Skeletal muscle satellite cell (primary cell): ENCODE data around the gene CPNE1.

Experiments used
- H3K27me3 ChIP-seq: 2 replicates; pipeline ENCODE4 v1.7.0; 2013; ENCODE audit warnings: low read length; ENCODE audit not compliant: control insufficient read depth, insufficient read depth
- H3K36me3 ChIP-seq: 2 replicates; pipeline ENCODE4 v1.7.0; 2013; ENCODE audit warnings: mild to moderate bottlenecking, control low read depth, low read length; ENCODE audit not compliant: insufficient read depth
- H3K4me1 ChIP-seq: 2 replicates; pipeline ENCODE4 v1.7.0; 2013; ENCODE audit warnings: low read length; ENCODE audit not compliant: control insufficient read depth, insufficient read depth
- H3K4me2 ChIP-seq: 2 replicates; pipeline ENCODE4 v1.7.0; 2013; ENCODE audit warnings: mild to moderate bottlenecking, low read length
- H3K4me3 ChIP-seq: 2 replicates; pipeline ENCODE4 v1.7.0; 2013; ENCODE audit warnings: low read length
- H3K9ac ChIP-seq: 2 replicates; pipeline ENCODE4 v1.7.0; 2013; ENCODE audit warnings: mild to moderate bottlenecking, low read depth, low read length, moderate library complexity
- H3K9me3 ChIP-seq: replicated peaks from 2 replicates; pipeline ENCODE4 v1.7.0; 2013; ENCODE audit warnings: mild to moderate bottlenecking, control low read depth, low read length

CPNE1 gene

DNA sequence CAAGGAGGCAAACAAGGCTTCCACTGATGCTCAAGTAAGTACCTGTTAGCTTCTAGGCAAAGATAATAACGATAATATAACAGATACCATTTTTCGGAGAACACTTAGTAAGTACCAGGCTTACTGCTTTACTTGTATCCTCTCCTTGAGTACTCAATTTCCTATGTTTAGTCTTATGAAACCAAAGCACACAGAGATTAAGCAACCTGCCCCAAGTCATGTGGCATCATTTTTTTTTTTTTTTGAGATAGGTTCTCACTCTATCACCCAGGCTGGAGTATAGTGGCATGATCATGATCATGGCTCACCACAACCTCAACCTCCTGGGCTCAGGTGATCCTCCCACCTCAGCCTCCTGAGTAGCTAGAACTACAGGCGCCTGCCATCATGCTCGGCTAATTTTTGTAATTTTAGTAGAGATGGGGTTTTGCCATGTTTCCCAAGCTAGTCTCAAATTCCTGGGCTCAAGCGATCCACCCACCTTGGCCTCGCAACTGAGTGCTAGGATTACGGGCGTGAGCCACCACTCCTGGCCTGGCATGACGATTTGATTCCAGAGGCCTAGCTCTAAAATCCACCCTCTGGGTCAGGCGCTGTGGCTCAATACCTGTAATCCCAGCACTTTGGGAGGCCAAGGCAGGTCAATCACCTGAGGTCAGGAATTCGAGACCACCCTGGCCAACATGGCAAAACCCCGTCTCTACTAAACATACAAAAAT, 35.1 kb downstream of the CPNE1 start:
- Histone ChIP-seq H3K4me1 (no peaks in the 10 kb centered on the region), H3K4me2 (no peak overlapping the region), H3K9ac (no peak overlapping the region), H3K36me3 (peaks cover 63% of the 10 kb centered on the region), H3K27me3 (no peaks in the 10 kb centered on the region), H3K9me3 (no peaks in the 10 kb centered on the region), H3K4me3 (no peak overlapping the region)

DNA sequence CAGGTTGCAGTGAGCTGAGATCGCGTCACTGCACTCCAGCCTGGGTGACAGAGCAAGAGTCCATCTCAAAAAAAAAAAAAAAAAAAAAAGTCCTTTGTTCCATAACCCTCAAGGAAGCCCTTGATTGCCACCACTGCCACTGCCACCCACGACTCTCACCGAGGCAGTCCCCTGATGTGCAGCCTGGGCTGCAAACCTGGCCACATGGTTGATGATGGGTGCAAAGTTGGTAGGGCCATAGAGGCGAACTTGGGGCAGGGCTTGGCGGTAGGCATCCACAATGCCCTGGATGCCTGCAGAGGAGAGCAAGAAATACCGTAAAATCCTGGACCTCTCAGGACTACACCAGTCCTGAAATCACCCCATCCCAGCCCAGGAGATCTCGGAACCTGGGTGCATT, 37.6 kb downstream of the CPNE1 start:
- no peaks in the 10 kb centered on the region for H3K27me3 ChIP-seq
- no peak overlapping the region for H3K4me2 ChIP-seq
- peaks cover 60% of the 10 kb centered on the region for H3K36me3 ChIP-seq
- no peaks in the 10 kb centered on the region for H3K4me1 ChIP-seq
- H3K9me3 ChIP-seq: no peaks in the 10 kb centered on the region
- H3K9ac ChIP-seq: no peak overlapping the region
- H3K4me3 ChIP-seq: no peak overlapping the region

DNA sequence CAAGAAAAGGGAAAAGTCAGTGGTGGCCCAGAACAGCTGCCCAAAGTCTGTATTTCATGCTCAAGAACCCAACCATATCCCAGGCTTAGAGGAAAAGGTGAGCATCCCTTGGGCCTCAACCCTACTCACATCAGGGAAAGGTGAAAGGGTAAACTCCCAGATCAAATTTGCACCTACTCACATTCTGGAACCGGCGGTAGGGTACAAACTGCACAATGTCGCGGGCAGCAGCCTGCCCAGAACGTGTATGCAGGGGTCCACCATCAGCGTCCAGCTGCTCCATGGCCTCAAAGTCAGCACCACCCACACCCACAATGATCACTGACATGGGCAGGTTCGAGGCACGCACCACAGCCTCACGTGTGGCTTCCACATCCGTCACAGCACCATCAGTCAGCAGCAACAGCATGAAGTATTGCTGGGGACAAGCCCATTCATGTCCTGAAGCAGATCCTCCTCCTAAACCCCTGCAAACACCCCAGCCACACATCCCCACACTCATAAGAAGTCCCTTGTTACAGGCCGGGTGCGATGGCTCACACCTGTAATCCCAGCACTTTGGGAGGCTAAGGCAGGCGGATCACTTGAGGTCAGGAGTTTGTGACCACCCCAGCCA, 38.2 kb downstream of the CPNE1 start:
- Histone ChIP-seq H3K27me3 (no peaks in the 10 kb centered on the region), H3K4me2 (no peak overlapping the region), H3K36me3 (peaks cover 57% of the 10 kb centered on the region), H3K9ac (no peak overlapping the region), H3K4me1 (no peaks in the 10 kb centered on the region), H3K4me3 (no peak overlapping the region), H3K9me3 (no peaks in the 10 kb centered on the region)

DNA sequence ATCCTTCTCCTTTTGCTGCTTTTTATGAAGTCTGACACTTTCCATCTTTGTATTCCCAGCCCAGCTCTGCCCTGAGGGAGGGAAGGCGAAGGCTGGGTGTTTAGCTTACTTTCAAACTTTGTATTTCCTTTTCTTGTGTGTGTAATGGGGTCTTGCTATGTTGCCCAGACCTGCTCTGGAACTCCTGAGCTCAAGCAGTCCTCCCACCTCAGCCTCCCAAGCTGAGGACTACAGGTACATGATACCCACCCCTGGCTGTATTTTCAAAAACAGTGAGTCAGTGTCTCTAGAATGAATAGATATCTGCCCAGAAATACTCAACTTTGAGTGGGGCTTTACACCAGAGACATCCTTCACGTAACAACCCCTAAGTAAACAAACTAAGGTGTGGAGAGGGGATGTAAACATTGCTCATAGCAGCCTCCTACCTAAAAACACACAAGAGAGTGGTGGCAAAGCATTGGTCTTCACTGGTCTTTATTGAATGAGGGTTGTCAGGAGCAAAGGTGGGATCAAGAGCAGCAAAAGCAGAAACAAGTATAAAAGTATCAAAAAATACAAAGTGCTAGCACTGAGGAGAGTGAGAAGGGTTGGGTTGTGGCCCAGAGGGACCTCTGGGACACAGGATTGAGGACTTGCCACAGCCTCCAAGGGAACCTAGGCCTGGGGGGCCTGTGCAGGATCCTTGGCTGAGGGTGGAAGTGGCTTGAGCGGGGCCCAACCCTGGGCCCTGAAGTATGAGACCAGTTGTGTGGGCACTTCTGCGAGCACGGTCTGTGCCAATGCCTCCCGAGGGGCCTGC, 38.9 kb downstream of the CPNE1 start:
- H3K36me3 ChIP-seq: peaks cover 57% of the 10 kb centered on the region

DNA sequence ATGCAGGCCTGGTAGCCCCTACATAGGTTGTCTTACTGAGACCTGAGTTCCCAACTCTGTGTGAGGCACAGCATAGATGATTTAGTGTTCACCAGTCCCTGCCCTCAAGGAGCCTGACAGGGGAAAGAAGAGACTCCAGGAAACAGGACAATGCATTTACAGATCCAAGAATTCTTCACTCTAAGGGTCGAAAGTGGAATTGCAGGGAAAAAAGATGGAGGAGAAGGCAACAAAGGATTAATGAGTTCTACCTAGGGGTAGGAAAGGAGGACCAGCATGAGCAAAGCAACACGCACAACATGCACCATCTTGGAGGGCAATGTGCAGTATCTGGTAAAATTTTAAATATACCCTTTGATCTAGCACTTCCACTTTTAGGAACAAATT, 43.1 kb downstream of the CPNE1 start:
- H3K27me3 ChIP-seq: no peaks in the 10 kb centered on the region

More for the DNA sequence above, 38.9 kb downstream of the CPNE1 start:
- Histone ChIP-seq H3K9ac (no peak overlapping the region), H3K4me2 (no peak overlapping the region), H3K27me3 (no peaks in the 10 kb centered on the region), H3K9me3 (no peaks in the 10 kb centered on the region), H3K4me3 (no peak overlapping the region), H3K4me1 (no peaks in the 10 kb centered on the region)

DNA sequence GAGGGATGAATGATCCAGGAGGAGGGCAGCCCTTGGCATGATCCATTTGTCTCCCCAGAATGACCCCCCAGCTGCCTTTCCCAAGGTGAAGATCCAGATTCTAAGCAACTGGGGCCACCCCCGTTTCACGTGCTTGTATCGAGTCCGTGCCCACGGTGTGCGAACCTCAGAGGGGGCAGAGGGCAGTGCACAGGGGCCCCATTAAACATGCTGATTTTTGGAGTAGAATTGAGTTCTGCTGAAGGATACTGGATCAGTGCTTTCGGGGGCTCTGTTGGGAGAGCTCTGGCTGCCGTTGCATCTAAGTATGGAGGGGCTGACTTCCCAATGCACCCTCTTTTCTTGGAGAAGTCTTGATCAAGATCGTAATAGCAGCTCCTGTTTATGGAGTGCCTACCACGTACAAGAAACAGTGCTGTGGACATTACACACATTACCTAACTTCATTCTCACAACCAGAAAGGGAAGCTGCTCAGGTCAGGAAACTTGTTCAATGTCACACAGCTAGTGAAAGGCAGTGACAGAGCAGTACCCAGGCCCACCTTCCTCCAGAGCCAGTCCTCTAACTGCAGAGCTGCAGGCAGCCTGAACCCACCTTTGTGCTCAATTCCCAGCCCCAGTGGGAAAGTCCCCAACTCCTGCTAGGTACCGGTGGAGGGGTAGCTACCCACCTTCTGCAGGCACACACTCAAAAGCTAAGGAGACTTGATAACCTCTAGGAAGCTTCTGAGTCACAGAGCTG, 43.7 kb downstream of the CPNE1 start:
- peaks cover 26% of the 10 kb centered on the region for H3K4me1 ChIP-seq

More for the DNA sequence above, 43.1 kb downstream of the CPNE1 start:
- Histone ChIP-seq H3K9me3 (no peaks in the 10 kb centered on the region), H3K36me3 (peaks cover 26% of the 10 kb centered on the region), H3K4me3 (no peak overlapping the region), H3K4me1 (peaks cover 25% of the 10 kb centered on the region), H3K9ac (no peak overlapping the region), H3K4me2 (no peak overlapping the region)

DNA sequence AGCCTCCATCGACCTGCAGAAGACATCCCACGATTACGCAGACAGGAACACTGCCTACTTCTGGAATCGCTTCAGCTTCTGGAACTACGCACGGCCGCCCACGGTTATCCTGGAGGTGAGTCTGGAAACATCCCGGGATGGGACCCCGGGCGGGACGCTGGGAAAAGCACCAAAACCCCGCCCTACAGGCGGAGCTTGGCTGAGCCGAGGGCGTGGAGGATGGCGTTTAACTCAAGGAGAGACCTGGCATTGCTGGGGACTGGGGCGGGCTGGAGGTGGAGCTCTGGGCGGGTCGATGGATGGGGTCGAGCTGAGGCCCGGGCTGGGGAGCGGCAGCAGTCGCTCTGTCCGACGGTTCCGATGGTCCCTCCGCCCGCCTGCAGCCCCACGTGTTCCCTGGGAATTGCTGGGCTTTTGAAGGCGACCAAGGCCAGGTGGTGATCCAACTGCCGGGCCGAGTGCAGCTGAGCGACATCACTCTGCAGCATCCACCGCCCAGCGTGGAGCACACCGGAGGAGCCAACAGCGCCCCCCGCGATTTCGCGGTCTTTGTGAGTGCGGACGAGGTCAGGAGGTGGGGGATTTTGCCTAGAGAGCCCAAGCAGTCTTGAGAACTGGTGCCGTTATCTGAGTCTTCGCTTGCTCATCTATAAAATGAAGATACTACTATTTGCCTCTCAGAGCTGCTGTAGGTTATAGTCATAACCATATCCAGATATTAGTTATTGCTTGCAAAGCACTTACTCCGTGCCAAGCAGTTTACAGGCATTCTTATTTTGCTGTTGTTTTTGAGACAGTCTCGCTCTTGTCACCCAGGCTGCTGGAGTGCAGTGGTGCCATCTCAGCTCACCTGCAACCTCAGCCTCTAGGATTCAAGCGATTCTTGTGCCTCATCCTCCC, 45.3 kb downstream of the CPNE1 start:
- Histone ChIP-seq H3K27me3 (no peaks in the 10 kb centered on the region), H3K9me3 (no peaks in the 10 kb centered on the region), H3K4me3 (peak overlapping the region; percentile 67), H3K4me1 (peaks cover 33% of the 10 kb centered on the region), H3K4me2 (peak overlapping the region; percentile 85), H3K36me3 (peaks cover 13% of the 10 kb centered on the region), H3K9ac (no peak overlapping the region)

More for the DNA sequence above, 43.7 kb downstream of the CPNE1 start:
- Histone ChIP-seq H3K4me3 (no peak overlapping the region), H3K9me3 (no peaks in the 10 kb centered on the region), H3K4me2 (no peak overlapping the region), H3K36me3 (peaks cover 20% of the 10 kb centered on the region), H3K9ac (no peak overlapping the region), H3K27me3 (no peaks in the 10 kb centered on the region)

DNA sequence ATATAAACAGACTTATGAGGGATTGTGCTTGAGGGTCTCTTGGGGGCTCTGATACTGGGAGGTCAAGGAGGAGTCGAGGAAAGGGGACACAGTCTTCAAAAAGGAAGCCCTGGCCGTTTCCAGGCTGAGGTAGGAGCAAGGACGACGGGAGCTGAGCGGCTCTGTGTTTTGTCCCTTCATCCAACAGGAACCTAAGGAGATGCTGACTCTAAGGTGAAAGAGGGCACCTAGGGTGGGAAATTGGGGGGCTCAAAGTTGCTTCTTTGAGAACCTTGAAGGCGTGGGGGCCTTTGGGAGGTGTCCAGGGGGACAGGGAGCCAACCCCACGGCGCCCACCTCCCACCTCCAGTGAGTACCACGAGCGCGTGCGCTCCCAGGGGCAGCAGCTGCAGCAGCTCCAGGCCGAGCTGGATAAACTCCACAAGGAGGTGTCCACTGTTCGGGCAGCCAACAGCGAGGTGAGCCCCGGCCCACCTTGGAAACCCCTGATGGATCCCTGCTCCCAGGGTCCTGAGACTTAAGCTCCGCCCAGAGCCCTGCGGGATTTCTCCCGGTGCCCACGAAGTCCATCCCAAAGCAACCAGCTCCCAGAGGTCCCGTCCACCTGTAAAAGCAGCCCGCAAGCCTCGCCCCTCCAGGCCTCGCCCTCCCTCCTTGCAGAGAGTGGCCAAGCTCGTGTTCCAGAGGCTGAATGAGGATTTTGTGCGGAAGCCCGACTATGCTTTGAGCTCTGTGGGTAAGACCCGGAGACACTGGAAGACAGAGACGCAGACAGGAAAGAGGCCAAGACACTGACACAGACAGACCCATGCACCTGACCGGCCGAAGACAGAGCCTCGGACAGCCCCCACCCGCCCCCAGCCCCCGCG, 46.2 kb downstream of the CPNE1 start:
- Histone ChIP-seq H3K9me3 (no peaks in the 10 kb centered on the region), H3K4me3 (peak overlapping the region; percentile 67), H3K4me2 (peak overlapping the region; percentile 85), H3K9ac (peak overlapping the region; percentile 71), H3K4me1 (peaks cover 33% of the 10 kb centered on the region), H3K36me3 (peaks cover 13% of the 10 kb centered on the region), H3K27me3 (no peaks in the 10 kb centered on the region)

DNA sequence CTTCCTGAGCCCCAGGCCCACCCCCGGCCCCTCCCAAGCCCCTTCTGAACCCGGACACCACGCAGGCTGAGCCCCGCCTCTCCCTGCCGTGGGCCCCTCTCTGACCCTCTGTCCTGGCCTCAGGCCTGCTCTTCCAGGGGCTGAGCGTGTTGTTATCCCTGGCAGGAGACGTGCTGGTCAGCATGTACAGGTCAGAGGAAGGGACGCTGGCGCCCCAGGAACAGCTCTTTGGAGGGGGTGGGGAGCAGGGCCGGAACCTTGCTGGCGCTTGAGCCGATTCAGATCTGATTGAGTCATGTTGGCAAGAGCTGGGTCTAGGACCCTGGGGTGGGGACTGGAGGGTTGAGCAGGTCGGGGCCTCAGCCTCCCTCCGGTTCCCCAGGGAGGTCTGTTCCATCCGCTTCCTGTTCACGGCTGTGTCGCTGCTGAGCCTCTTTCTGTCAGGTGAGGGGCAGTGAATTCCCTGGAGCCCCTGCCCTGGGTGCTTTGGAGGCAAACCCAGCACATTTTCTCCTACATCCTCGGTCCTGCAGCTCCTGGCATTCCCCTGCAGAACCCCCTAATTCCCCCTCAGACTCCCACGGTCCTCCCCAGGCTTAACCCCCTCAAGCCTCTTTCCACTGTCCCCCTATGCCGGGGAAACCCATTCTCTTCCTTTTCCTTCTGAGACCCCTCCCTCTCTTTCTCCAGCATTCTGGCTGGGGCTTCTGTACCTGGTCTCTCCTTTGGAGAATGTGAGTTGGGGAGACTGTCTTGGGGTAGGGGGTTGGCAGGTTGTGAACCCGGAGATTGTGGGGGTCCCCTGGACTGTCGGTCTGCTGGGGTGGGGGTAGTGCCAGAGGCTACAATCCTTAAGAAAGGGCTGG, 47.1 kb downstream of the CPNE1 start:
- peak overlapping the region; percentile 71 for H3K9ac ChIP-seq
- no peaks in the 10 kb centered on the region for H3K27me3 ChIP-seq
- peaks cover 13% of the 10 kb centered on the region for H3K36me3 ChIP-seq
- H3K4me3 ChIP-seq: peak overlapping the region; percentile 67
- H3K9me3 ChIP-seq: no peaks in the 10 kb centered on the region
- peaks cover 33% of the 10 kb centered on the region for H3K4me1 ChIP-seq
- peak overlapping the region; percentile 85 for H3K4me2 ChIP-seq
